GM19240 (cell line): Measurements from ENCODE around the gene CRACDL.

ENCODE experiments used
- DNase-seq: peaks from one replicate; pipeline ENCODE4 v3.0.0; 2011; ENCODE audit warnings: low spot score; ENCODE audit not compliant: insufficient read length

The CRACDL gene

DNA sequence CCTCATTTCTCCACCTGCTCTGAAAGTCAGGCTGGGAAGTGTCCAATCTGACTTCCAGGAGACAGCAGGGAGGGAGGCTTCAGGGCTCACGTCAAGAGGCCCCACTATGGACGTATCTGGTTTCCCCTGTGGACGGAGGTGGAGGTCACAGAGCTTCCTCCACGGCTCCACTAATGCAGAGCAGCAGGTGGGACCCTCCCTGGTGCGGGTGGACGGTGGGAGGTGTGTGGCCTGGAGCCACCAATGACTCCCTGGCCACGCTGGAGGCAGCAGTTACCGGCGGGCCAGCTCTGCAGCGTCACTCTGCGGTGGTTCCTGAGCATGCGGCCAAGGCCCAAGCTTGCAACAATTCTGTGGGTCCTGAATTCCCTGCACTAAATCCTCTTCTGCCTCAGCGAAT, 9.0 kb downstream of the CRACDL start:
- DNase-seq, result no peak

DNA sequence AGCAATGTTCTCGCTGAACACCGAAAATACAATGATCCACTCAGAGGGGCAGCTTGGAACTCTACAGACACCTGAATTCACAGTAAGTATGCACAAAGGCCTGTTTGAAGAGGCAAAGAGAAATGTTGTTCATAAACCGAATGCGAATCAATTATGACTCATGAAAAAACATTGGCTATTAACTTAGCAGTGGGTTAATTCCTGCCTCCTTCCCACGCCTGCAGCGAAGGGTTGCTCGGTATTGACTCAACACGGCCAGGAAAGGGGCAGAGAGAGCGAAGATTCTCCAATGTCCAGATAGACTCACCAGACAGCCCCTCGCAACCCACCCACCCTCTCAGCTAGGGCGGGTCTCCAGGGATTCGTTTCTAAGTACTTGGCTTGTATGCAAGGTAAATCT, 9.4 kb downstream of the CRACDL start:
- DNase-seq, result no peak

DNA sequence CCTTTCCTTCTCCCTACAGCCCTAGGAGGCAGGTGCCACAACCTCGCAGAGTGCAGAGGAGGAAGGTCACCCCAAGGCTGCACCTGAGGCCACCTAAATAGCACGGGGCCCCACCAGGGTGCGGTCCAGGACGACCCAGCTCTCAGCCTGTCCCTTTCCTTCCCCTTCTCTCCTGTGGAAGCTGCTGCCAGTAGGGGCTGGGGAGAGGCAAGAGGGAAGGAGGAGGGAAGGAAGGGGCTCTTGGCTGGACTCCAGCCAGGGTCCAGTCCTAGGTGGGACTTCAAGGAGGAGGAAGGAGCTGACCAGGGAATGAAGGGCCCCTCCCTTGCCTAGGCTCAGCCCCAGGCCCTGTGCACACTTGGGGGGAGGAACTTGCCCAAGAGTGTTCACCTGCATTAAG, 11.1 kb downstream of the CRACDL start:
- no peak for DNase-seq

DNA sequence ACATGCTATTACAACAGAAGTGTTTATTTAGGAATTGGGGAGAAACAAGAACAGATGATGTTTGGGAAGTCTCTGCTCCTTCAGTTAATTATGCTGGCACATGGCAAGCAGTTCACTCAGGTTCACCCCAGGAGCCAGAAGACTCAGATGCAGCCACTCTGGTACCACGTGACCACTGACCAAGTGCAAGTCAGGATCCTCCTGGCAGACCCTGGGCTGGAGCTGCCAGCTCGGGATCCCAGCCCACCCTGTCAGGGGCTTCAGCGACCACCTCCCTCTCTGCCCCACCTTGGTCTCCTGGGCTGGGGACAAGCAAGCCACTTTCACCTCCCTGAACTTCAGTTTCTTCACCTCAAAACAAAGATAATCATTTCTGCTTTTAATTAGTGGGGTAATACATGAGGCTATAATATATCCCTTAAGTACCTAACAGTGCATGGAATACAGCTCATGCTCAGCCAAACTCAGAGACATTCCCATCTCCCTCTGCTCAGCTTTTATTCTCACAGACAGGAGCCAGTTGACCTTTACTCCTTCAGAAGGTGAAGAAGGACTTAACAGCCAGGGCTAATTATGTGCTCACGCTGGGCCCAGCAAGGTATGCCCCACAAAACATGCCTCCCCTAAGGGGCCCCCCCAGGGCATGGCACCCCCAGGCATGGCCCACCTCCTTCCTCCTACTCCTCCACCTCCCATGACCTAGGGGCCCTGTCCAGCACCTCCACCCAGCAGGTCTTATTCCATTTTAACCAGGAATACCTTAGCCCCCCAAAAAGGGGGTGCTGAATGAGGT, 11.8 kb downstream of the CRACDL start:
- DNase-seq, result no peak

DNA sequence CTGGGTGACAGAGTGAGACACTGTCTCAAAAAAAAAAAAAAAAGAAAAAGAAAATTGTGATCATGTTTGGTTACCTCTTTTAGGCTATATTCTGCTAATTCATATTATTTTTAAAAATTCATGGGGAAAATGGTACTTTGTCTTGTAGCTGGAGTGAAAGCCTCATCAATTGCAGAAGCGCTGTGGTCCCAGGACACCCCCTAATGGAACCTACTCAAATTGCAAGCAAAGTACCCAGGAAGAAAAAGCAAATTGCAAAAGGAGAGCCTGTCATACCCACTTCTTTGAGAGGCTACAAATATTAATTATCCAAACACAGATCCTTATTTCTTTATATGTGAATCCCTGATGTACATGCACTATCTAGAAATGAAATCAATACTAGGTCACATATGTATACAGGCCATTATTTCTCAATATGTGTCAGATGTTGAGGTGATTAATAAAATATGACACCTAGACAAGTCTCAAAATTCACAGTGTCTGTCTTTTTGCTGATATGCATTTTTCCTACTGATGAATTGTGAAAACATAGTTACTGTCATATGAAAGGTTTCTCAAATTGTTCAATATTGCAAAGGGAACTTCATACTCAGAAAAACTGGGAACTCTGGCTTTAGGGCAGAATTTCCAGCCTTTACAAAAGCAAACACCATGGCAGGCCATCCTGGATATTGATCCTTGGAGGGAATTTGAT, 12.6 kb downstream of the CRACDL start:
- DNase-seq, result no peak

DNA sequence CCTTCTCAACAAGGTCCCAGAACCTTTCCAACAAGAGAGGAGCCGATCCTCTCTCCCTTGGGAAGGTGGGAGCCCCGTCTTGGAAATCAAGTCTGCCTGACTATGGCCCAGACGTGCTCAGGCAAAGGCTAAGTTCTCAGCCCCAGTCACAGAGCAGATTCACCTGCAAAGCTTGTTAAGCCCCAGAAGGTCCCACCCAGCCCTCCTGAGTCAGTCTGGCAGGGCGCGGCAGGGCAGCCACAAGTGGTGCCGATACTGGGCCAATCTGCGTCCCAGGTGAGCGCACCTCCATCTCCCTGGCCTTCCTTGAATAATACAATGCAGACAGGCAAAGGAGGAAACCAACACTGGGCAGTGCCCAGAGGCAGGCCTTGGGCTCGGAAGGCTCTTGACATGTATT, 15.0 kb downstream of the CRACDL start:
- no peak for DNase-seq

DNA sequence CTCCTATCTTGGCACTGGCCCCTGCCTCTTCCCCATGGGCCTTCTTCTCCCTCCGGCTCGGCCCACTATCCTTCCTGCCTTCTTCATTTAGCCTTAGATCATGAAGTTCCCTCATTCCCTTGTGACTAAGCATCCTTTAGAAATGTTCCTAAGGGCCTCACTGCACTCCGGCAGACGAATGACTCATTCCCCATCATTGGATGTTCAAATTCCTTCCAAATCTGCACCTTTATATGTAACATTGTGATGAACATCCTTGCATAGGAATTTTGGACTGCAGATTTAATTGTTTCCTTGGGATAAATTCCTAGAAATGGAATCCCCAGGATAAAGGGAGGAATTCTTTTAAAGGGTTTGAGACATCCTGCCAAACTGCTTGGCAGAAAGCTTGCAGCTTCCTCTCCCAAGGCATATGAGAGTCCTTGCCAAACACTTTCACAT, 19.0 kb downstream of the CRACDL start:
- no peak for DNase-seq

DNA sequence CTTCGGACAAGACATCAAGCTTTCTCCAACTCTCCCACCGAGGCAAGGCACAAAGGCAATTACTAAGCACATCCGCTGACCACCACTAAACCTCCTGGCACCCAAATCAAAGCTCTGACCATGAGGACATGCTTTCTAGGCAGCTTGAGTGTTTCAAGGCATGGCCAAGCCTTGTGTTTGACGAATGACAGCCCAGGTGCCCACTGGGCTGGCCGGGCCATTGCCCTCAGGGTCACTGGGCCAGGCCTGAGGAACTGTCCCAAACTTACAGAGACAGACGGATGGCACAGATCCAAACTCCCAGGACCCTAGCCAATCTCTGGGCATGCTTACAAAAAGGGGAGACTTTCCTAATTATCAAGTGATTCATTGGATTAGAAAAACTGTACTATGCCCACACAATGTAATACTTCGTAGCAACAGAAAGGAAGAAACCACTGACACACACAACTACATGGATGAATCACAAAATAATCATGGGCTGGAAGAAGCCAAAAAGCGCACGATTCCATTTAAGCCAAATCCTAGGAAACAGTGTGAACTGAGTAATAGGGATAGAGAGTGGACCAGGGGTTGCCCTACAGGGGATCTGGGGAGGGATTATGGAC, 20.2 kb downstream of the CRACDL start:
- no peak for DNase-seq

DNA sequence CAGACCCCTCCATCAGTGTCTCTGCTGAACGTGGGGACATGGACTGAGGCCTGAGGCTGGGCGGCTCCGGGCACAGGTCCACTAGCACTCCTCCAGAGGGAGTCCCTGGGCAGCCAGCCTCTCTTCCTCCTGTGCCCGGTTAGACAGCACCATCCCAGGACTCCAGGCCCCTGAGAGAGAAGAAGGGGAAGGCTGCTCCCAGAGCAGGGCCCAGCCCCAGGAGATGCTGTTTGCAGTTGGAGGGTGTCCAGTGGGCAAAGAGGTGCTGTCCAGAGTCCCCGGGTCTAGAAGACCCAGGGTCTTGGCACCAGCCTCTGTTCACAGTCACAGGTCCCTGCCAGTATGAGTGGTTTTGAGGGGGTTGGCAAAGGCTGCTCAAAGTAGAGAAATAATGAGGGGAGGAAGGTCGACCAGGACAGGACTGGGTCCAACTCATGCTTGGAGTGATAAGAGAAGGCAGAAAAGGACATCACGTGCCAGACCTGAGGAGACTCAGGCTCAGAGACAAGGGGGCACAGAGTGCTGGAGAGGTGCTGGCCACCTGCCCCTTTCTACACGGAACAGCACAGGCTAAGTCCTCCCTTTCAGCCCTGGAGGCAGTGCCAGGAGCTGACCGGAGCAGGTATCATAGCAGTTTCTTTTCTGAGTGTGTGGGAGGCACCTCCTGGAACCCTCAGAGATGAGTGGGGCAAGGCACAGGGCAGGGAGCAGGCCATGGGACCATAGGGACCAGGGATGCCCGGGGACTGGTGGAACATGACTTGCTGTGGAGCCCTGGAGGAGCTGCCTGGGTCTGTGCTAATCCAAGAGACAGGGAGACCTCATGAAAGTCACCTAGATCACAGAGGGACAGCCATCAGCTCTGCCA, 21.1 kb downstream of the CRACDL start:
- DNase-seq, result no peak

DNA sequence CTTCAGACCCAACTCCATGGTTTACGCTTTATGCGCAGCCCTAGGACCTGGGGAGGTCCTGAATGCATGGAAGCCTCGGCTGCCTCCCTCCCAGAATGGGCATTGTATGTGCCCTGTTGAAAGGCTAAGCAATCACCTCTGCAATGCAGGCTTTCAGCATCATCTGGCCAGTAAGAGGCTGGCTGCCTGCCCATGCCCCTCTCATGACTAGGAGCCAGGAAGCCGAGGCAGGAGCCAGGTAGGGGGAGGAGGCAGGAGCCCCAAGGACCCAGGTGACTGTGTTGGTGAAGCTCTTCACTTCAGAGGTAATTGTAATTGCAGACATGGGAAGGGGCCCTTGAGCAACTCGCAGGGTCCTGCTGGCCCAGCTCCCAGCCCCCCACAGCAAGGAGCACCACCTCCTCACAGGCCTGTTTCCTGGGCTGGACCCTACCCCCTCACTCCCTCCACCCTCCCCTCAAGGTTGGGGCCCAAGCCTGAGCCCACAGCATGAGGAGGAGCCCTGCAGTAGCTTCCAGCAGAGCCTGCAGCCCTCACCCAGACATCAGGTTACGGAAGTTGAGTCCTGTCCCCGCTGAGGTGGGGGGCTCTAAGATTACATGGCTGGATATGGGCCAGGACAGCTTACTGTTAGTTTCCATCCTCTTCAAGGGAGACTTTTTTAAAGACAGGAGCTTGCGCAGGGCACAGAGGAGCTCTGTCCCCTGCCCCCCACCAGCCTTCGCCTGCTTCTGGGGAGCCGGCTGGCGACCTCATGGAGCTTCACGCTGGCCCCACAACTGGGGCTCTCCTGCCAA, 21.9 kb downstream of the CRACDL start:
- DNase-seq, result no peak

DNA sequence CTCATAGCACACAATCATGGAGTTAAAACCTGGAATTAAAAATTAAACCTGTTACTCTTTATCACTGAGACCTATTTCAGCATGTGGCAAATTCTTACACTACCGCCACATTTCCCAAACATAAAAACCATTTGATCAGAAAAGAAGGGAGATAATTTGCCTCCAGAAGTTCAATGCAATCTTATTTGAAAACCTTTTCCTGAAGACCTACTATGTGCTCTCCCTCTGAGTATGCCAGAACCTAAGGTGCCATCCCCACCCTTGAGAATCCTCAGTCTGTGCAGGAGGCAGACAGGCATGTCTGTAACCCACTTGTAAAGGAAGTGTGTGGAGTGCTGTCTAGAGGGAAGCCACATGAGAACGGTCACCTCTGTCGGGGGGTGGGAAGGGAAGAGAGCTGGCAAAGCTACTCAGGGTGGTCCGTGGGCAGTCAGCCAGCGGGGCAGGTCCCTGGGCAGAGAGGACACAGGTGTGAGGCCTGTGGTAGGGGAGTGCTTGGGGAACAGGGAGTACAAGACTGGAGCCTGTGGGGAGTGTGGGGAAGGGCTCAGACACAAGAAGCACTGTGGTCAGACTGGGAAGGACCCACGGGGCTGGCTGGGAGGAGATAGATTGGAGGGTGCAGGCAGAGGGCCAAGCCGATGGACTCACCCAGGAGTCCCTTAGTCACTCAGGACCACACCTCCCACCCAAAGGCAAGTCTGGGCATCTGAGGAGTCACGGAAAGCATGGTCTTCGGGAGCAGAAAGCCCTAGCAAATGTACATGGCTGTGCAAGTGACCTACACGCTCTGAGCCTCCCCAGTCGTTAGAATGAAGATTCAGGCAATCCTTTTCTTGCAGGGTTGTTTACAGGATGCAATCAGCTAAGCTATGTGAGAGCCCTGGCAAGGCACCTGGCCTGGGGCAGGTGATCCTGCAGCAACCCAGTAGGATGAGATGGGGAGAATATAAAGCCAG, 22.8 kb downstream of the CRACDL start:
- no peak for DNase-seq

DNA sequence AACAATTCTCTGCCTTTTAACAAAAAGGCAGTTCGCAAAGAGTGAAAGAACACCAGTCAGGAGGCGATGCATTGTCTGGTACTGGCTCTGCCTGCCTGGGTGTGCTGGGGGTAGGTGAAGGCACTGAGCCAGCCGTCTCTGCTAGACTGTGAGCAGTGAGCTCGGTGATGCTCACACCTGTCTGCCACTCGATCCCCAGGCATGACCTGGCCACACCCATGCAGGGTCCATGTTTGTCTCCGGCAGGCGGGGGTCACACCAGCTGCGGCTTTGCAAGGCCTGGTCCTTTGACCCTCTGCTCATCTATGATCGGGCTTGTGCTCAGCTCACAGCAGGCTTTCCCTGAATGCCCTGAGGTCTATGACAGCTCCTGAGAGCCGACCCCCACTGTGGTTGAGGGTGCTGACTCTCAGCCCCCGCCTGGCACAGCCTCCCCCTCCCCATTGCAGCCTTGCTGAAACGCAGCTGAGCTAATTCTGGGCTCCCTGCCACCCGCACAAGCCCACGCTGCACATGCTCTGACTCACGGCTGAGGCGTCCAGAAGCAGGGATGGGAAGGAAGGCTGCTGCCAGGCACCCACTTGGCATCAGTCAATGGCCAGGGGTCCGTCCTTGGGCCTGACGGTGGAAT, 23.7 kb downstream of the CRACDL start:
- DNase-seq, result no peak

DNA sequence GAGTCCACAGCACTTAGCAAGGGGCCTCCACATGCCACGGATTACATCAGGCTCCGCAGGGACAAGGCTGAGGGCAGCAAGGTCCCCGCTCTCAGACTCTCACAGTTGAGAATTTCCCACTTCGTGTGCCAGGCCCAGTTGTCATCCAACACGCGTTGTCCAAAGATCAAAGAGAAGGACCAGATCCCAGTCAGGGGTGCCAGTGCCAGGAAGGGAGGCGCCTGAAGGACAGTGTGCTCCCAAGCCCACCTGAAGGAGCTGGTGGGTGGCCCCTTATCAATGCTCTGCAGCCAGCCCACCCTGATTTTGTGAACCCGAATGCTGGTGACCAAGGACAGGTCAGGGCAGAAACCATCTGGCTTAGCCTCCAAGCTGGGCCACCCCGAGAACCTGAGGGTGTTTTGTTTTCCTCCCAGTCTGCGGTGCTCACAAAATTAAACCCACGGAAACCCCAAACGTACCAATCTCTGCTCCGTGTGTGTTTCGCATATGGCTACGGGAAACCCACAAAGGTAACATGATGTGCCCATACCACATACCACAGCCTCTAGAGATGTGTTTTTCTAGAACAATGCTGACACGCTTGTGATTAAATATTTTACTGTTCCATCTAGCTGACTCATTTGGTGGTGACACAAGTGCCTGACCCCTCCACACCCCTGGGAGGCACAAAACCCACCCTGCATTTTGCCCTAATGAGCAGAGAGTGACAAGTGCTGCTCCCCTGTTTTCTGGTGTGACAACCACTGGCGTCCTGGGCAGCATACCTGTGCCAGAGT, 24.5 kb downstream of the CRACDL start:
- DNase-seq, result no peak

DNA sequence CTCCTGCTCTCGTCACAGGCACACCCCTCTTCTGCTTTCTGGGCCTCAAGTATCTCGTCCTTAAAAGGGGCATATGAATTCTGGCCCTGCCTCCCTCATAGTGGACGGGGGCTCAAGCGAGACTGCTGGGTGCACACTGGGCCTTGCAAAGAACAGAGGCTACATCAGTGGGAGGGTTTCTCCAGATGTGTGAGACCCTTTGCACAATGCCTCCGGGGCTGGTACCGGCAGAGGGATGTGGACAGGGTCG, 25.0 kb downstream of the CRACDL start:
- DNase-seq, result no peak

DNA sequence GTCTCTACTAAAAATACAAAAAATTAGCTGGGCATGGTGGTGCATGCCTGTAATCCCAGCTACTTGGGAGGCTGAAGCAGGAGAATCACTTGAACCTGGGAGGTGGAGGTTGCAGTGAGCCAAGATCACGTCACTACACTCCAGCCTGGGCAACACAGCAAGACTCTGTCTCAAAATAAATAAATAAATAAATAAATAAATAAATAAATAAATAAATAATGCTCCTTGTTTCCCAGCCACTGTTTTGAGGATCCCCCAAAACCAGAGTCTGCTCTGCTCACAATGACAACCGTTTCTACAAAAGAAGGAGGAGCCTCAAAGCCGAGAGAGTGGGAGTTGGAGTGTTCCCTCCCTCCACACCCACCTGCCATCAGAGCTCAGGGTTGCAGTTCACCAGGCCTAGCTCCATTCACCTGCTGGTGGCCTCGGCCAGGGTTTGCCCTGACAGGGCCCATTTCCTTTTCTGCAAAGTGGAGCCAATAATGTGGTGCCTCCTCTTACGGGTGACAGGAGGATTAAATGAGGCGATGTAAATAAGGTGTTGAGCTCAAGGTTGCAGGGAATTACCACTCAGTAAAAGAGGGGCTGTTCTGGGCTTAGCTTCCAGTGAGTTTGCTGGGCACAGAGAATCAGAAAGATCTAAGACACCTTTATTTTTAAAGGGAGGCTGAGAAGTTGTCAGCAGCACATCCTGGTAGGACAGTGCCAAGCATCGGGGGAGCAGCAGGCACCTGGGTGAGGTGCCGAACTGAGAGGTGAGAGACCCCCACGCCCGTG, 25.5 kb downstream of the CRACDL start:
- no peak for DNase-seq

DNA sequence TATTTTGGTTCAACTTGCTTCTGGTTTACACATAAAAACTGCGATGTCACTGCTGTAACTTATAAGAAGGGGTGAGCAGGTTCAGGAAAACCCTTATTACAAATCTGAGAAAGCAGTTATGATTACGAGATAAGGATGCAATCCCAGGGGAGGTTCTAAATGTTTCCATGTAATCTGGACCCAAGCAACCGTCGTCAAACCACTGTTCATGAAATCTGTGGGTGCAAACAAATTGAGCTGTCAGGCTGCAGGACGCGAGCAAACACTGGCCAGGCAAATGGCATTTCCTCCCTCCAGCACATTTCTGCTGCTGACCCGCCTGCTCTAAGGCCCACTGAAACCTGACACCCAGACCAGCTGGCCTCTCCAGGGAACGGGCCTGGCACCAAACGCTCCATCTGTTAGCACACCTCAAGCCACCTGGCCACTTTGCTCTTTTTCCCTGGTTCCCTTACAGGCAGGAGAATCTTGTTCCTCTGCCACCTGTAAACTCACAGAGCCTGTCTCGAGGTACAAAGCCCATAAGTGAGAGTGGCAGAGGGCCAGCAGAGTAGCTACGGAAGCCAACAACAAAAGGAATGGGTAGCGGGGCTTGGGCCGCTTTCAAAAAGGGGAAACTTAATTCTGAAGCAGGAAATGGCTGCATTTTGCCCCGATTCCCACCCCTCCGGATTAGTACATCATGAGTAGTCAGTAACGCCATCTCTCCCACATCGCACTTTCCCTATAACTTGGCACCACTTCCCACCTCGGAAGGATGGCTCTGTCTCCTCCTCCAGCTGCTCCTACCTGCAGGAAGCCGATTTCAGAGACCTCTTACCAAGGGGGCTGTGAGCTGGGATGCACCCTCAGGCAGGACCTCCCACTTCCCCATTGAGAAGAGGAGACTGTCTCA, 26.5 kb downstream of the CRACDL start:
- no peak for DNase-seq

DNA sequence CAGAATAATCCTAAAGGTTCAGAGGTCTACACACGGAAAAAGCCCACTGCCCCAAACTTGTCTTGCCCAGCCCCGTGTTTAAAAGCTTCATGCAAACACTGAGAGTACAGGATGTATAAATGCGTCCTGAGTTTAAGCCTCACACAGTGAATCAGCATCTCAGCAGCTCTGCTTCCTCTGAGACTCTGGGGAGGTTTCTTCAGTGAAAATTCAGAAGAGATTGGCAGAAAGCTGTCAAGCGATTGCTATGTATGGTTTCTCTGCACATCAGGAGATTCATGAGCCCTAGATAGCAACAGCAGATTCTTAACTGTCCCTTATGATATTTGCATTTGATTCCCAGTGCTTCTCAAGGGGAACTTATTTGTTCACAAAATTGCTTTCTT, 27.1 kb downstream of the CRACDL start:
- no peak for DNase-seq
